GM18861 (cell line): Measurements from ENCODE around the gene KLC4.

ENCODE experiments used
- ATAC-seq: cut with Tn5 transposase; IDR thresholded peaks from one replicate; pipeline ENCODE4 v1.9.1; 2021; ENCODE audit not compliant: unreplicated experiment

Gene KLC4

GRCh38 chr6:43122146-43122545 lies 62.7 kb downstream of the KLC4 start:
- ATAC-seq = no peak

- ATAC-seq = no peak
These were observed 64.3 kb downstream of the KLC4 start for GRCh38 chr6:43123461-43124314.

- ATAC-seq = no peak
These were observed 65.0 kb downstream of the KLC4 start for GRCh38 chr6:43124481-43124880.
